HG03097 (cell line): ENCODE results near the gene SLC40A1.

Experiments
- ATAC-seq: cut with Tn5 transposase; IDR thresholded peaks from one replicate; pipeline ENCODE4 v1.9.1; 2021; ENCODE audit not compliant: unreplicated experiment, low FRiP score

SLC40A1 gene

DNA sequence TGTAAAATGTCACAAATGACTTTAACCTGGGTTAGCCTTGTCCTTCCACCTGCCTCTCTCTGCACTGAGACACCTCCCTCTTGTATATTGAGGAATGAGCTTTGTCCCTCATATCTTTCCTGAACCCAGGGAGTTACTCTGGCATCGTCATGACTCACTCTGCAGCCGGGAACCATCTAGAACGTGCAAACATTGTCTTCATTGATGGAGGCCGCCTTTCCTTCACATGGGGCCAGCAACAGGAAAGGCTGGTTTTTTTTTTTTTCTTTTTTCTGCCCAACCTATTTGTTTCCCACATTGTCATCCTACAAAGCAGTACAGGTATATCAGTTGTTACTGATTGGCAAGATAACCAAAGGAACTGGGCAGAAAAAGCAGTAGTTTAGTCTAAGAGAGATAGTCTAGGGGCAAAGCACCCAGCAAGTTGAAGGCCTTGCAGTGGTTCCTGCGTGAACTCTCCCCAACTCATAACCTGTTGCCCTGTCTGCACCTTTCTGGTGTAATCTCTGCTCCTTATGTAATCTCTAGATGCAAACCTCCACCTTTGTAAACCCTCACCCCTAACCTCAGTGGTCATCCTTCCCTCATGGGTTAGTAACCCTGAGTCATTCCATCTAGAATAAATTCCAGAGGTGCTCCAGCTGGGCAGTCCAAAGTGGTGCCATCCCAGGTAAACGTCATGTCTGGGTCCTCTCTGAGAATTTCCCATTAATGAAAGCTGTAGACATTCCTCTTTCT lies 38.3 kb downstream of the SLC40A1 start:
- no peak for ATAC-seq

DNA sequence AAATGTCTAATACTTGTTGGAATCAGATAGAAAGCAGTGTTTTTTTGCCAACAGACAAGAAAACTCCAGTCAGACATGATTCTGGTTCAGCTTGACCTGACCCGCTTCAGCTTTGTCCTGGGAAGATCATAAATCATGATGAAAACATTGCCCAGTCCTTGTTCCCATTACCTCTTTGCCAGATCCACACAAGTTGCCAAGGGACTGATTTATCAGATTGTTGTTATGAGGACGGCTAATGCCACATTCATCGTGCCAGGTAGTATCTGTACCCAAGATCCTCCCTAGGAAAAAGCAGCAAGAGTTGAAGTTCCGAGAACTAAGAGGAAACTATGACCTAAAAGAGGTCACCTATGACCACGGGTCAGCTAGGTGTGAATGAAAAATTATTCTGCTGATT lies 39.0 kb downstream of the SLC40A1 start:
- no peak for ATAC-seq

DNA sequence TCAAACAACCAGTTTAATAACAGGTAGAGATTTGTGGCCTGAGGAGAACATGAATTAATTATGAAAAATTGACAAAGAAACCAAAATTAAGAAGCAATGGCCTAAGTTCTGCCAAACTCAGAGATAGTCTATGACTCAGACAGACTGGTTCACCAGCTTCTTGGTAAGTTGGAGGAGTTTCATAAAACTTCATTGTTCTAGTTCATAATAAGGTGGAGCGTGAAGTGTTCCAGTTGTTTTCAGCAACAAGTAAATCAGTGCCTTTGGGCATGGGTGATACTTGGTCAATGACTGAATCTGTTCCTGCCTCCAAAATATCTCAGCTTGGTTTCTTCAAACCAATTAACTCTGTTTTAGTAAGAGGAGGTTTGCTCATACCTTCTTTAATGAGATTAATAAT lies 40.0 kb downstream of the SLC40A1 start:
- no peak for ATAC-seq

DNA sequence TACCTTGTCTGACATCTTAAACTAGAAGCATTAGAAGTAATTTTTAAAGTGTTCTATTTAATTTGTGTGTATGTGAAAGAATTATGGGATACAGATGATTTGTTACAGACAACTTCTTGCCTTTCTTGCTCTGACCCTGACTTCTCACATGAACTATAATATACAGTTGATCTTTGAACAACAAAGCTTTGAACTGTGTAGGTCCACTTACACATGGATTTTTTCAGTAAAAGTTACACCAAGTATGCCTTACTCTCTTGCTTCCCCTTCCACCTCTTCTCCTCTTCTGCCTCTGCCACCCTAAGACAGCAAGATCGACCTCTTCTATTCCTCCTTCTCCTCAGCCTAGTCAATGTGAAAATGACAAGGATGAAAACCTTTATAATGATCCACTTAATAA lies 42.2 kb downstream of the SLC40A1 start:
- no peak for ATAC-seq

DNA sequence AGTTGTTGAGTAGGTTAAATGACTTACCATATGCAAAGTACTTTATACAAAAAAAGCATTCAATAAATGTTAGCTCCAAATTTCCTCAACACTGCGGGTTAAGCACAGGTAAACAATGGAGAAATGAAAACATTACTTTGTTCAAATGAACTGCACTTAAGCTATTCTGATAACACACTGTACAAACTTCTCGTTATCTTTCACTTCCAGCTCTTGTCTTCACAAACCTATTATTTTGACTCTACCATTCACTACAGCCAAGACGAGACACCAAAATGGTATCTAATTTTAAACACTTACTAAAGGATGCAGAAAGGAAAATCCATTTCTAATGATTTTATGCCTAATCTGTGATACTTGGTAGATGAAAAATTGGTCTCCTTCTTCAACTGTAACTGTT lies 43.8 kb downstream of the SLC40A1 start:
- no peak for ATAC-seq

DNA sequence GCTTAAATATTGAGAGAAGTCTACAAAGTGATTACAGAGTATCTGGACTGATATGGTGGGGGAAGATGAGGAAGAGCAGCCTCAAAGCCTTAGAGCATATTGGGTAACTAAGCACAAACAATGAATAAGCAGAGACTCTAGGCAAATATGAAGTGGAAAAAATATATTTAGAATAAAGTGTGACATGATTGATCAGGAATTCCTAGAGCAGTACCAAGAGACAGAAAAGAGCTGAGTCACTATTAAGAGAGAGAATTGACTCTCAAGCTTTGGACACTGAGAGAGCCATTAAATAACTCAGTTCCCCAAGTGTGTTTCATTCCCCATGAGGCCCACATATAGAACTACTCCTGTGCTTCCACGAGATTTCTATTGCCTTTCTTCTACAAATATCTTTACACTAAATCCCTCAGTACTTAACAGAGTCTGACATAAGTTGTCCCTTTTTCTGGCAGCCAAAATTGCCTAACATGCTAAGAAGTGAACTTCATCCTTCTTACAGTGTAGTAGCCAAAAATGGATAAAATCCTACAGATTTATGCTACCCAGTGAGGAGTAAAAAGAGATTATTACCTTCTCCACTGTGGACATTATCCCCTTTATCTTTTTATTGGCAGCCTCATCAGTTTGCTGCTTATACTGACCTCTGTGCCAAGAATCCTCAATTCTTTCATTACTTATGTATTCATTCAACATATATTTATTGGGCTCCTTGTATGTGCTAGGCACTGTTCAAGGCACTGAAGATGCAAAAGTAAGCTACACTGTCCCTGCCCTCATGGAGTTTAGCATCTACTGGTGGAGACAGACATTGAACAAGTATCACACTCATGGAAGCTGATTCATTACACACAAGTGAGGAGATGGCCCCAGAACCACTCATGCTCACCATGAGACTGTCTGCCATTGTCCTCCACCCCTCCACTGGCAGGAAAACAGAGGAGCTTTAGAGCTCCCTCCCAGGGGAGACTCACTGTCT lies 45.4 kb downstream of the SLC40A1 start:
- ATAC-seq: no peak

DNA sequence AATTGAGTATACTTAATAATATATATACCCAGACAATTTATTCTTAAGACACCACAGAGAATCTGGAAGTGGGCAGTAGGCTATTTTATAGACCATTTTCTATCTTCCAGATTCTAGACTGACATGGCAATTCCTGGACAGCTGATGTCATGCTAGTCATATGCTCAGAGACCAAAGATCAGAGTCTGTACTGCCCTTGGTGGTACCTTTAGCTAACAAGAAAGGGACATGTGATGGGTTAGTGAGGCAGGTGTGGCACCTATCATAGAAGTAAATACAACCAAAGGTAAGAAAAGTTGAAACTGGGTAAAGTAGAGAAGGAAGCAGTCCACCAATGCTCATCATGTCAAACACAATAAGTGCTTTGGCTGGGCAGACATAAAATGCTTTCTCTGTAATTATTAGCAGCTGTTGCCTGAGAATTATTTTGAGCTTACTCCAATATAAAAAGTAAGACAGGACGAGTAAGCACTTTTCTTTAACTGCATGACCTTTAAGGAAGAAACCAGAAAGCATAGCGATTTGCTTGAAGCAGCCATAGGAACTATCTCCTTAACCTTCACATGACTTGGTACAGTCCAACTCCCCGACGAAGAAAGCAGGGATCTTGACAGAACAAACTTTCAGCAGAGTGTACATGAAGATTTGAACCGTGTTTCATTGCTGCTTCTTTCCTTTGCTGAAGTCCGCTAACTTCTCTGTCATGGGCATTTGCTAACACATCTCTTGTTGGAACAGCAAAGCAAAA lies 47.1 kb downstream of the SLC40A1 start:
- no peak for ATAC-seq

DNA sequence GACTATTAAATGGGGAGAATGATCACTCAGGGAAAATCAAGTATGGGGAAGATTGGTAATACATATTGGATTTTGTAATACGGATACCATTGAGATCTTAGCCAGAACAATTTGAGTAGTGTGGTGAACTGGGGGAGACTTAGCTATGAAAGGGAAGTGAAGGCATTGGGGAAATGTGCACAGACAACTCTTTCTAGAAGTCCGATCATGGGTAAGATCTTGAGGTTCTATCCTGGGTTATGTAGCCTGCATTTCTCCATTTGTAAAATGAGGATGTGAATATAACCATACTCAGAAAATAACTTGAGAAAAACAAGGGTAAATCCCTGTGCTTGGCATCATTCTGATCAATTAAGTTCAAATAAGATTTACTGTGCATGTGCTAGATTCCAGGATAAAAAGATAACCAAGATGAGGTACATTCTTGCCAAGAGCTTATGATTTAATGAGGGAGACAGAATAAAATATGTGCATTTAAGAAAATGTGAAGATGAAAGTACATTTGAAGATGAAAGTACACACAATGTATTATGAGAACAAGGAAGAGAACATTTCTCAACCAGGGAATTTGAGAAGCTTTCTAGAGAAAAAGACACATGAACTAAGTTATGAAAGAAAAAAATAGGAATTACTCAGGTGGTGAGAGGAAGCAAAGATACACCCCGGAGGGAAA lies 49.5 kb downstream of the SLC40A1 start:
- no peak for ATAC-seq

DNA sequence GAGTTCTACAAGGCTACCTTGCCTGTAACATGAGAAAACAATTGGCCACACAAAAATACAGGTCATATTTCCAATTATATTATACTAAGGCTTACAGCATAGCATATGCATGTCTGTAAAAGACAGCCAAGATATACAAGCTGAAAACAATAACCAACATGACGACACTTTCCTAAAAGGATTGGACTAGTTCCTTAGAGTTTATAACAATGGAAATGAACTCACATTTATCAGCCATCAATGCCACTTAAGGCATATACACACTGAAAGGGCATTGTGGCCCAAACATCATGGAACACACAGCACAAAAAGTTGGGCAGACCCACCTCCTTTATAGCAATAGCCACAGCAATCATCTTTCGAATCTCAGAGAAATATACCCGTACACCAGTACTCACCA lies 52.0 kb downstream of the SLC40A1 start:
- no peak for ATAC-seq

DNA sequence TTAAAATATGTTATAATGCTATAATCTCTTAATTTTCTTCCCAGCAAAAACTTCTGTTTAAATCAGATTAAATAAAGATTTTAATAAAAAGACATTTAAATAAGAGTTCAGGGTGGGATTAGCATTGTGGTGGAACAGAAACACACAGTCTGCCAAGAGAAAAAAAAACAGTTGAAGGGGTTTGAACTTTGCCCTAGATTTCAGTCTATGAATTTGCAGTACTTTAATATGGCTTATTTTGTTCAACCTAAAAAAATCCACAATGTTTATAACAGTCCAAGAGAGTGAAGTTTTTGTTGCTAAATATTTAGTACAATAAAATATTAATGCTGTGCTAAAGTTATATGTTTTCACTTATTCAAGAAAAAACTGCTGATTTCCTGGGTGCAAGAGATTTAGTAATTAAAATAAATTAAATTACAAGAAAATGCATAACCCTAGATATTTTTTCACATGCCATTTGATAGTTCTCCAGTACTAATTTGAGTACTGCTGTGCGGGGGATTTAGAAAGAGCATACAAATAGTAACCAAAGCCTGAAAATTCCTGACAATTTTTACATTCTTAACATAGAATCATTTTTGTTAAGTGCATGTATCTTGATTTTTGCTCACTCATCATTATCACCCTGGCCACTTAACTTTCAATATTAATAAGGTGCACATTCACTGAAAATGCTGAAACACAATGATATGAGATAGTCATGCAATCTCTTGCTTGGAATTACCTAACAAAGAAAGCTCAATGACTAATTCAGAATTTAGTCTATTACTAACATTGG lies 52.6 kb downstream of the SLC40A1 start:
- ATAC-seq: no peak

DNA sequence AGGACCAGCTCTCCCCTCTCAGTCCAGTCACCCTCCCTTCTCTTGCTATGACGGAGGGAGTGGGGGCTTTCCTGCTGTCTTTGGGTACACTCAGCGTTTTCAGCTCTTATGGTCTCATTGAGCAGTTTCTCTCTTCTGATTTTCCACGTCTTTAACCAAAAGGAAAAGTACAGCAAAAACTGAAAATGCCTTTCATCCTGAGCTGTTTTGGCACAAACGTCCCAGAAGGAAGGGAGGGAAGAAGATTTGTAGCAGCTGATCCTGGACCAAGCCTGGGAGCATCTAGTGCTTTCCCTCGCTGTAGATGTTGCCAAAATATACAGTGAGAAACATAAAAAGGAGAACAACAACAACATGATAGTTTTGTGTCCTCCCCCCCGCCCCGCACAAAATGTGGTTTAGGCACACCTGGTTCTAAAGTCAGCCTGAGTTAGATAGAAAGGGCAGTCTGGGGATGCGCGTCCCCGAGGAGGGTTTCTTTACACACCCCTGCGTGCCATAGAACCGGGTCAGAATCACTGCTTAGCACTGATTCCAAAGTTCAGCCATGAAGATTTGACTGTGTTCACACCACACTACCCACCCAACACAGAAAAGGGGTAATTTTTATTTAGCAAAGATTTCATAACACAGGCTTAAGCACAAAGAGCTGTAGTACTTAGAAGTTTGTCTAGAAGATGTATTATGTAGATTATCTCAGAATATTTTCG lies 53.4 kb downstream of the SLC40A1 start:
- no peak for ATAC-seq

DNA sequence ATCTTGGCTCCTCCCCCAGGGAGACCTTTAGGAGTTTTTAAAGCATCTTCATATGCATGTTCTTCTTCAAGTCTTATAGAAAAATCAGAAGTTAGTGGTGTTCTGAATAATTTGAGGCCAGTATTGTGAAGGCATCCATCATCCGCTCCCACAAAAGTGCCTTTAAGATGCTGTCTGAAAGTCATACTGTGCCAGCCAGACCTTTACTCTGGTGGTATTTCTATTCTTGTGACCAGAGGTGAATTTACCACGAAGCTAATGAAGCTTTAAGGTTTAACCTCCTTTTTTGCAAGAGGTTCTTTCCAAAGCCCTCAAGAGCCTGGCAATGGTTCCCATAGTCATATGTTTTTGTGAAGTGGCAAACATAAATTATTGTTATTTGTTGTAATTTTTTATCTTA lies 54.3 kb downstream of the SLC40A1 start:
- no peak for ATAC-seq

DNA sequence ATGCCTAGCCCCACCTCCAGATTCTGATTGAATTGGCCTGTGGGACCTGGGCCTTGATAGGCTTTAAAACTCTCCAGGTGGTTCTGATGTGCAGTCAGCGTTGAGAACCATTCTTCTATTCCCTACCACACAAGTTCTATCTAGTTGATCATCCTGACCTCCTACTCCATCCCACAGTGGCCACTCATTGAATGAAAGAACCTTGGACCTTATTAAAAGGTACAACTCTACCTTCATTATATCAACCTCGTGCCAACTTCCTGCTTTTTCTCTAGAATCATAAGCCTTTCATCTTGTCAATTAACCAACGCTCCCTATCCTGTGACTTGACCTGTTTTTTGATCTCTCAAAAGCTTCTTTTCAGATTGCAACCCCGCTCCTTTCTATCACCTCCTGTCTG lies 55.8 kb downstream of the SLC40A1 start:
- ATAC-seq: no peak

DNA sequence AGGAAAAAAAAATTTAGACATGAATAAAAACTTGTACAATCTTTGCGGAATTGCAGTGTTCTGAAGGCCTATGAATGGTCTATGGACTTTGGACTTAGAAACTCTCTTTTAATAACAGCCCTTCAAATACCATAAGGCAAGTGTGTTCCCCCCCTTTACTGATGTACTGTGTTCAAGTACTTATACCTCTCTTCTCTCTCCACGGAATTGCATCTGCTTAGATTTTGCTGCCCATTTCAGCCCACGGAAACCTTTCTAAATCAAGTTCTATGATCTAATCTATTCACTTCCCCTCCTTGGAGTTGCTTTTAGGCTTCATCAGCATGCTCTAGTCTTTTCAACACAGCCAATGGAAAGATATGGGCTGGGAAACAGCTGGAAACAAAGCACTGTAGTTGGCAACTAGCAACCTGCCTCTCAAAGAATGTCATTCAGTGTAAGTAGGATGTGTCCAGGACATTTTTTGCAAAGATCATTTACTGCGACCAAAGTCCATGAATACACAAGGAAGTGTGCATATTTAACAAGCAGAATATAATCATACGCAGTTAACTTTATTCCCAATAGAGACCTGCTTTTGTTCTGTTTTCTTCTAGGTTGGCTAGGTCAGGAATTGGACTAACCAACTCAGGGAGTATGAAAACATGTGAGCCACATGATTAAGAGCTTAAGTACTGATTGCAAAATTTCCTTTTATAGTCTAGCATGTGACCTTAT lies 58.0 kb downstream of the SLC40A1 start:
- no peak for ATAC-seq

DNA sequence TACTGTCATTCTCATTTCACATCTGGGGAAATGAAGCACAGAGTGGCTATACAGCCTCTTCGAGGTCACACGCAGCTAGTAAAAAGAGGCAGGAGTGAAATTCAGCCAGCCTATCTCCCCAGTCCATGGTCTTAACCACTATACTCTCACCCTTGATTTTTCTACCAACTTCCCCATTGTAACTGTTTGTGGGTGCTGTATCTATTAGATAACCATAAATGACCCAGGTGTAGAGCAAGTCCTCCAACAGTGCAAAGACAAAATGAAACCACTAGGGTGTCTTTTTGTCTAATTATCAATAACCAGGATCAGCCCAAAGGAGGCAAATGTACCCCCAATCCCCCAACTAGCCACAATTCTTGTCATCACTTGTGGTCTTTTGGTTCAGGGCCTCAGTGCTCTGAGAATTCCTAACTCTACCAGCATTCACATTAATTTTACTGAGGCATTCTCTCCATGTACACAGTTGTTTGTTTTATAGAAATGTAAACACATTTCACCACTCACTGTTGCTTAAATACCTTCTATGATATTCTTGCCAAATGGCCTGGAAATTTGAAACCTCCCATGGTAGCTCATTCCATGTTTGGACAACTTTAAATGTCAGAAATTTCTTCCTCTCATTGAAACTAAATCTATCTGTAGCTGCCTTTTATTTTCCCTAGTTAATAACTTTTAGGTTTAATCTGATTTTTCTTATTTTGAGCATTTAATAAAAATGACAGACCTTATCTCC lies 58.7 kb downstream of the SLC40A1 start:
- ATAC-seq: no peak

DNA sequence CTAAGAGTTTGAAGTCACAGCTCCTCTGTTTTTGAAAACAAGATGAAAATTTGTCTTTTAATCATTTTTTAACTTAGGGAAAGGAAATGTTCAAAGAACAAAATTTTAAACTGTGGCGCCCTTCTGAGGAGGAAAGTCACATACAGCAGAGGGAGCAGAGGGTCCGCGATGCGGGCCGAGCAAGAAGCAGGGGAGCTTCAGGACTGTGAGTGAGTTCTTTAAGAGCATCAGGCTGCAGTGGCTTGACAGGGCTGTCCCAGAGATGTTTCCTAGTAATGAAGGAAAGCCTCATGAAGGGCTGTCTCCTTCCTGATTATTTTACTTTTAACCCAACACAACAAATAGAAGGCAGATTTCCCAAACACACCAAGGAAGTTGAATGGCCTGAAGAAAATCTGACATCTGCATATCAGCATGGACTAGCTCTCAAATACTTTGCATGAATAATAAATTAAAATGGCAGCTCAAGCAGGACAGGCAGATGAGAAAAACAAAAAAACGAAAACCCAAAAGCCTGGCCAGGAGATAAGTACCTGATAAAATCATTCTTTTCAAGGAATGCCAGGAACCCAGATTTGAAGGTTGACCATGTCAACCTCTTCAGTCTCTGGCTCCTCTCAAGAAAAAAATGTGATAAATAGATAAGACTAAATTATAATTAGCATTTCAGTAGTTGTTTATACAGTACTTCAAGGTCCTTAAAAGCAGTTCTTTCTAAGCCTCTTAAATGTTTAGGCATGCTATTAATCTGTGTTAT lies 60.8 kb downstream of the SLC40A1 start:
- ATAC-seq: no peak

DNA sequence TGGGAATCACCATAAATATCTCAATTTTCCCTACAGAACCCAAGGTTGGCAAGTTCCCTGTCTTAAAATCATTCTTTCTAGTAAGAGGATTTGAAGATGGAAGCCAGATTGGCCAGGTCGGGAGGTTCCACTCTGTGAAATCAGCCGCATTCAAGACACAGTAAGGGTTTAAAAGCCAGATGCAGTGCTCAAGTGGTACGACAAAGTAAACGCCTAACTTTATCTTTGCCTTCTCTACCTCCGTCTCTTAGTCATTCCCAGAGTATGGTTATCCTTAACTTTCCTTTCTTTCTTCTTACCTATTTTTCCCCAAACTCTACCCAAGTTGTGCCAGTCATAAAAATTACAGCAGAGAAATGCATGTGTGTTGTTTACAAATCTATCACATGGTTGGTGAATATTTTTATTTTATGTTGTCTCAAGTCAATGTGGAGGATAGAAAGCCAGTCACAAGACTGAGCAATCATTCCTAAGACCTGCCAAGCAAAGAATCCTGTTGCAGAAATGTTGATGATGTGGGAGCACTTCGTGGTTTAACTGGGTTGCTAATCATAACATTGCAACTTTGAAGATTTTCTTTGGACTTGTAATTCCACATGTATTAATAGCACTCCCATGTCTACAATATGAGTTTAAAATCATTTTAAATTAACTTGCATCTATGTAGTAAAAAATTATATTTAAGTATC lies 62.6 kb downstream of the SLC40A1 start:
- ATAC-seq: no peak
